Thyroid gland (tissue), 4 donors: ENCODE data around the gene STIM1.

Experiments used
- POLR2A ChIP-seq, 2 donors: fragments of 450-650 bp; IDR thresholded peaks; one replicate each; pipeline ENCODE4 v1.6.1; 2017; ENCODE audit warnings: antibody characterized with exemption in 2 of 2, mild to moderate bottlenecking in 2 of 2, moderate library complexity in 1 of 2
- TF ChIP-seq, protein P1 (sequence below), 6 experiments: fragments of 200-600 bp in 3 of 6; fragments of 450-650 bp in 3 of 6; sonication (generic) in 3 of 6; IDR thresholded peaks; one replicate each; pipeline ENCODE4 v1.5.1; 2016 to 2019; ENCODE audit warnings: antibody characterized with exemption in 6 of 6, mild to moderate bottlenecking in 2 of 6, inconsistent platforms in 1 of 6, moderate library complexity in 1 of 6

DNA sequence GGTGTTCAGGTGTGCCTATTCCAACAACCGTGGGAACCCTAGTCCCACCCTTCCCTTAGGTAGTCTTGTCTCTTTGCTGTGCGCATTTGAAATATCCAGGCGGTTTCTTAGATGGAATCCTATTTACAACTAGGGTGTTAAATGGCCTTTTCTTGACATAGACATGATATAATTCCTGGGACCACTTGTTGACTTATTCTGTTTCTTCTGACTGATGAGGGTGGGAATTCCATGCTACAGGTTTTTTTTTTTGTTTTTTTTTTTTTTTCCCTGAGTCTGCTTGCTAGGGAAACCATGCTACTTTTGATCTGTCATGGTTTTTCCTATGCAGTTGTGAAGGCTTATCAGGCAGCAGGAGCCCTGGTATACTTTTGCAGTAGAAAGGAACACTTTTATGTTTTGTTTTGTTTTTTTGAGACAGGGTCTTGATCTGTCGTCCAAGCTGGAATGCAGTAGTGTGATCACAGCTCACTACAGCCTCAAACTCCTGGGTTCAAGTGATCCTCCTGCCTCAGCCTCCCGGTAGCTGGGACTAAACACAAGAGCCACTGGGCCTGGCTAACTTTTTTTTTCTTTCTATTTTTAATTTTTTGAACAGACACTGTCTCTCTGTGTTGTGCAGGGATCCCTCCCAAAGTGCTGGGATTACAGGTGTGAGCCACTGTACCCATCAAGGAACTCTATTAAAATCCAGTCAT, 1.5 kb downstream of the STIM1 start:
- TF ChIP-seq, protein P1, sequence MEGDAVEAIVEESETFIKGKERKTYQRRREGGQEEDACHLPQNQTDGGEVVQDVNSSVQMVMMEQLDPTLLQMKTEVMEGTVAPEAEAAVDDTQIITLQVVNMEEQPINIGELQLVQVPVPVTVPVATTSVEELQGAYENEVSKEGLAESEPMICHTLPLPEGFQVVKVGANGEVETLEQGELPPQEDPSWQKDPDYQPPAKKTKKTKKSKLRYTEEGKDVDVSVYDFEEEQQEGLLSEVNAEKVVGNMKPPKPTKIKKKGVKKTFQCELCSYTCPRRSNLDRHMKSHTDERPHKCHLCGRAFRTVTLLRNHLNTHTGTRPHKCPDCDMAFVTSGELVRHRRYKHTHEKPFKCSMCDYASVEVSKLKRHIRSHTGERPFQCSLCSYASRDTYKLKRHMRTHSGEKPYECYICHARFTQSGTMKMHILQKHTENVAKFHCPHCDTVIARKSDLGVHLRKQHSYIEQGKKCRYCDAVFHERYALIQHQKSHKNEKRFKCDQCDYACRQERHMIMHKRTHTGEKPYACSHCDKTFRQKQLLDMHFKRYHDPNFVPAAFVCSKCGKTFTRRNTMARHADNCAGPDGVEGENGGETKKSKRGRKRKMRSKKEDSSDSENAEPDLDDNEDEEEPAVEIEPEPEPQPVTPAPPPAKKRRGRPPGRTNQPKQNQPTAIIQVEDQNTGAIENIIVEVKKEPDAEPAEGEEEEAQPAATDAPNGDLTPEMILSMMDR (IDR thresholded peaks at IDR 0.05): no peak
- TF ChIP-seq POLR2A (IDR thresholded peaks at IDR 0.05): no peak
